HepG2 (cell line): ENCODE data around the gene PTGR1. TPM values are rescaled to one million over a fixed set of nuclear protein-coding genes. Genes with fewer than 3 reads are reported as not detected.

Experiments used
- DMAP1 ChIP-seq: IDR thresholded peaks from 2 replicates; pipeline ENCODE4 v1.6.1; 2016
- FOXA3 ChIP-seq: IDR thresholded peaks from 2 replicates; pipeline ENCODE4 v1.6.1; 2016; ENCODE audit warnings: missing genetic modification reagents, missing compliant biosample characterization
- GFI1 ChIP-seq: sonication (generic); formaldehyde crosslinking; IDR thresholded peaks from 2 replicates; pipeline ENCODE4 v1.5.0; 2020; ENCODE audit warnings: missing genetic modification reagents, mild to moderate bottlenecking, borderline replicate concordance
- KLF16 ChIP-seq, 2 experiments: sonication (generic) in 1 of 2; formaldehyde crosslinking in 1 of 2; IDR thresholded peaks; 2 replicates each; pipeline versions ENCODE4 v1.6.1 to v1.8.0; 2016 to 2023; ENCODE audit warnings: missing genetic modification reagents in 2 of 2, missing compliant biosample characterization in 1 of 2
- MED1 ChIP-seq: sonication (generic); formaldehyde crosslinking; IDR thresholded peaks from 2 replicates; pipeline ENCODE4 v1.4.0; 2020; ENCODE audit warnings: missing genetic modification reagents
- NFE2L1 ChIP-seq: sonication (generic); formaldehyde crosslinking; IDR thresholded peaks from 2 replicates; pipeline ENCODE4 v1.4.0; 2020; ENCODE audit warnings: missing genetic modification reagents, mild to moderate bottlenecking, borderline replicate concordance
- NFIB ChIP-seq: sonication (generic); formaldehyde crosslinking; IDR thresholded peaks from 2 replicates; pipeline ENCODE4 v1.9.0; 2021; ENCODE audit warnings: missing genetic modification reagents, mild to moderate bottlenecking, borderline replicate concordance
- NFYC ChIP-seq: IDR thresholded peaks from 2 replicates; pipeline ENCODE4 v1.6.1; 2016; ENCODE audit warnings: missing genetic modification reagents, missing compliant biosample characterization
- NR1H2 ChIP-seq: sonication (generic); formaldehyde crosslinking; IDR thresholded peaks from 2 replicates; pipeline ENCODE4 v1.8.1; 2022; ENCODE audit warnings: low read depth, missing genetic modification reagents, borderline replicate concordance
- ONECUT2 ChIP-seq: sonication (generic); formaldehyde crosslinking; IDR thresholded peaks from 2 replicates; pipeline ENCODE4 v1.4.0; 2020; ENCODE audit warnings: missing genetic modification reagents
- RXRB ChIP-seq: IDR thresholded peaks from 2 replicates; pipeline ENCODE4 v1.6.1; 2016; ENCODE audit warnings: borderline replicate concordance, missing genetic modification reagents, missing compliant biosample characterization
- SKIL ChIP-seq: sonication (generic); formaldehyde crosslinking; IDR thresholded peaks from 2 replicates; pipeline ENCODE4 v1.8.0; 2022; ENCODE audit warnings: missing genetic modification reagents, mild to moderate bottlenecking, moderate library complexity, borderline replicate concordance
- SMYD3 ChIP-seq: sonication (generic); formaldehyde crosslinking; IDR thresholded peaks from 2 replicates; pipeline ENCODE4 v1.8.1; 2023; ENCODE audit warnings: mild to moderate bottlenecking, missing genetic modification reagents
- ZBTB38 ChIP-seq: sonication (generic); formaldehyde crosslinking; IDR thresholded peaks from 2 replicates; pipeline ENCODE4 v1.5.1; 2020; ENCODE audit warnings: mild to moderate bottlenecking, missing genetic modification reagents
- ZMAT5 ChIP-seq: sonication (generic); formaldehyde crosslinking; IDR thresholded peaks from 2 replicates; pipeline ENCODE4 v1.5.0; 2020; ENCODE audit warnings: mild to moderate bottlenecking, low read depth, missing genetic modification reagents, borderline replicate concordance
- ZNF503 ChIP-seq: sonication (generic); formaldehyde crosslinking; IDR thresholded peaks from 2 replicates; pipeline ENCODE4 v1.4.0; 2020; ENCODE audit warnings: missing genetic modification reagents
- ZNF614 ChIP-seq: IDR thresholded peaks from 2 replicates; pipeline ENCODE4 v1.6.1; 2018; ENCODE audit warnings: missing biosample characterization, missing genetic modification reagents, inconsistent platforms, borderline replicate concordance
- polyA plus RNA-seq, 8 experiments: library from polyadenylated mRNA; depleted of rRNA in 3 of 8; stranded (reverse) in 7 of 8; unstranded in 1 of 8; fragments of >200 nt; fragmentation: Illumina TruSeq in 4 of 8; extraction: Trizol in 4 of 8; gene quantifications; 2 replicates each; pipeline versions ENCODE4 v1.2.1 to v1.2.3, GENCODE V29; 2011 to 2016; ENCODE audit warnings: low read depth in 4 of 8, missing spikeins in 1 of 8, mixed read lengths in 1 of 8; ENCODE audit not compliant: insufficient read depth in 1 of 8
- total RNA-seq, 5 experiments: library from RNA; depleted of rRNA; stranded (reverse); fragments of >200 nt; fragmentation: Illumina TruSeq; extraction: Trizol; gene quantifications; 2 replicates each; pipeline ENCODE4 v1.2.3, GENCODE V29; 2016; ENCODE audit warnings: low read depth in 1 of 5
- TF ChIP-seq, protein P1 (sequence below): sonication (generic); formaldehyde crosslinking; IDR thresholded peaks from 2 replicates; pipeline ENCODE4 v1.4.0; 2020; ENCODE audit warnings: mild to moderate bottlenecking, missing genetic modification reagents
- TF ChIP-seq, protein P2 (sequence below): sonication (generic); formaldehyde crosslinking; IDR thresholded peaks from 2 replicates; pipeline ENCODE4 v1.5.1; 2020; ENCODE audit warnings: mild to moderate bottlenecking, moderate library complexity, missing genetic modification reagents
- TF ChIP-seq, protein P3 (sequence below): sonication (generic); formaldehyde crosslinking; IDR thresholded peaks from 2 replicates; pipeline ENCODE4 v1.8.1; 2023; ENCODE audit warnings: mild to moderate bottlenecking, missing genetic modification reagents, borderline replicate concordance

Gene PTGR1
- total and polyA plus RNA-seq, 2 of the 13 experiments (the other 11 are each of a cell fraction or from before 2014, with no cell fraction given), result 6.0 to 15.8 TPM

DNA sequence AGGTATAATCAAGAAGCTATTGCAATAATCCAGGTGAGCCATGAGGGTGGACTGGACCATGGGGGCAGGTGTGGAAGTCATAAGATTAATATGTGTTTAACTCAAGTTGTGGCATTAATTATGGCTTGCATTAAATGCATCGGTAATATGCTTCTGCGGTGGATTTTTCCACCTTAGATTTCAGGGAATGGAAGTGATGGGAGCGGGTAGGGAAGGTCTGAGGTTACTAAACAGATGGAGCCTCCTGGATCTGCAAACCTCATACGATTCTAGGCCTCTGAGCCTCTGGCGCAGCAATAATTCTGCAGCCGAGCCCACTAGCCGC is 74.8 kb downstream of the PTGR1 start (continued):
- TF ChIP-seq SKIL (no peak), GFI1 (CRISPR knock-in tag) (no peak), FOXA3 (CRISPR knock-in tag) (no peak), KLF16 (CRISPR knock-in tag; IDR thresholded peaks at IDR 0.05) (no peak), ZBTB38 (CRISPR knock-in tag) (peak; percentile 24; the same call in 1 of the 2 replicates), DMAP1 (0 out of 2 replicates have a peak, but pooled peaks have one; percentile 16), ZNF614 (0 out of 2 replicates have a peak, but pooled peaks have one; percentile 41), NFIB (no peak), NFYC (CRISPR knock-in tag) (no peak), NR1H2 (CRISPR knock-in tag) (no peak), SMYD3 (CRISPR knock-in tag) (0 out of 2 replicates have a peak, but pooled peaks have one; percentile 70), MED1 (CRISPR knock-in tag) (no peak), ZNF503 (CRISPR knock-in tag) (no peak), ONECUT2 (no peak), RXRB (no peak), NFE2L1 (CRISPR knock-in tag) (no peak), ZMAT5 (CRISPR knock-in tag) (no peak)
- TF ChIP-seq, protein P1, sequence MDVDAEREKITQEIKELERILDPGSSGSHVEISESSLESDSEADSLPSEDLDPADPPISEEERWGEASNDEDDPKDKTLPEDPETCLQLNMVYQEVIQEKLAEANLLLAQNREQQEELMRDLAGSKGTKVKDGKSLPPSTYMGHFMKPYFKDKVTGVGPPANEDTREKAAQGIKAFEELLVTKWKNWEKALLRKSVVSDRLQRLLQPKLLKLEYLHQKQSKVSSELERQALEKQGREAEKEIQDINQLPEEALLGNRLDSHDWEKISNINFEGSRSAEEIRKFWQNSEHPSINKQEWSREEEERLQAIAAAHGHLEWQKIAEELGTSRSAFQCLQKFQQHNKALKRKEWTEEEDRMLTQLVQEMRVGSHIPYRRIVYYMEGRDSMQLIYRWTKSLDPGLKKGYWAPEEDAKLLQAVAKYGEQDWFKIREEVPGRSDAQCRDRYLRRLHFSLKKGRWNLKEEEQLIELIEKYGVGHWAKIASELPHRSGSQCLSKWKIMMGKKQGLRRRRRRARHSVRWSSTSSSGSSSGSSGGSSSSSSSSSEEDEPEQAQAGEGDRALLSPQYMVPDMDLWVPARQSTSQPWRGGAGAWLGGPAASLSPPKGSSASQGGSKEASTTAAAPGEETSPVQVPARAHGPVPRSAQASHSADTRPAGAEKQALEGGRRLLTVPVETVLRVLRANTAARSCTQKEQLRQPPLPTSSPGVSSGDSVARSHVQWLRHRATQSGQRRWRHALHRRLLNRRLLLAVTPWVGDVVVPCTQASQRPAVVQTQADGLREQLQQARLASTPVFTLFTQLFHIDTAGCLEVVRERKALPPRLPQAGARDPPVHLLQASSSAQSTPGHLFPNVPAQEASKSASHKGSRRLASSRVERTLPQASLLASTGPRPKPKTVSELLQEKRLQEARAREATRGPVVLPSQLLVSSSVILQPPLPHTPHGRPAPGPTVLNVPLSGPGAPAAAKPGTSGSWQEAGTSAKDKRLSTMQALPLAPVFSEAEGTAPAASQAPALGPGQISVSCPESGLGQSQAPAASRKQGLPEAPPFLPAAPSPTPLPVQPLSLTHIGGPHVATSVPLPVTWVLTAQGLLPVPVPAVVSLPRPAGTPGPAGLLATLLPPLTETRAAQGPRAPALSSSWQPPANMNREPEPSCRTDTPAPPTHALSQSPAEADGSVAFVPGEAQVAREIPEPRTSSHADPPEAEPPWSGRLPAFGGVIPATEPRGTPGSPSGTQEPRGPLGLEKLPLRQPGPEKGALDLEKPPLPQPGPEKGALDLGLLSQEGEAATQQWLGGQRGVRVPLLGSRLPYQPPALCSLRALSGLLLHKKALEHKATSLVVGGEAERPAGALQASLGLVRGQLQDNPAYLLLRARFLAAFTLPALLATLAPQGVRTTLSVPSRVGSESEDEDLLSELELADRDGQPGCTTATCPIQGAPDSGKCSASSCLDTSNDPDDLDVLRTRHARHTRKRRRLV (CRISPR knock-in tag), result no peak
- TF ChIP-seq, protein P2, sequence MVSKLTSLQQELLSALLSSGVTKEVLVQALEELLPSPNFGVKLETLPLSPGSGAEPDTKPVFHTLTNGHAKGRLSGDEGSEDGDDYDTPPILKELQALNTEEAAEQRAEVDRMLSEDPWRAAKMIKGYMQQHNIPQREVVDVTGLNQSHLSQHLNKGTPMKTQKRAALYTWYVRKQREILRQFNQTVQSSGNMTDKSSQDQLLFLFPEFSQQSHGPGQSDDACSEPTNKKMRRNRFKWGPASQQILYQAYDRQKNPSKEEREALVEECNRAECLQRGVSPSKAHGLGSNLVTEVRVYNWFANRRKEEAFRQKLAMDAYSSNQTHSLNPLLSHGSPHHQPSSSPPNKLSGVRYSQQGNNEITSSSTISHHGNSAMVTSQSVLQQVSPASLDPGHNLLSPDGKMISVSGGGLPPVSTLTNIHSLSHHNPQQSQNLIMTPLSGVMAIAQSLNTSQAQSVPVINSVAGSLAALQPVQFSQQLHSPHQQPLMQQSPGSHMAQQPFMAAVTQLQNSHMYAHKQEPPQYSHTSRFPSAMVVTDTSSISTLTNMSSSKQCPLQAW (CRISPR knock-in tag), result no peak
- TF ChIP-seq, protein P3, sequence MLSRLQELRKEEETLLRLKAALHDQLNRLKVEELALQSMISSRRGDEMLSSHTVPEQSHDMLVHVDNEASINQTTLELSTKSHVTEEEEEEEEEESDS (CRISPR knock-in tag), result no peak
